ENCODE measurements around the gene KRT83.
A peak's percentile ranks its signal among the peaks of the same experiment; 100 is the strongest.
"Not testable (repeated sequence)": the region's sequence is repeated elsewhere in the genome, so short reads cannot be mapped to it uniquely, and the experiment has no call there.

Gene KRT83

GRCh38 chr12:52311285-52311648 lies 9.9 kb downstream of the KRT83 start:
- DNase-seq (ENCODE audit: low read depth in 4 of 4, low spot score in 1 of 4) = no peak

GRCh38 chr12:52310622-52311284 lies 10.4 kb downstream of the KRT83 start:
- no peak for DNase-seq (ENCODE audit: low read depth in 4 of 4, low spot score in 1 of 4)

- no peak for DNase-seq (ENCODE audit: low read depth in 4 of 4, low spot score in 1 of 4)
These were observed 12.3 kb downstream of the KRT83 start for GRCh38 chr12:52308806-52309425.

- peak in 2 of 4 experiments; percentile 20 to 27 for DNase-seq (ENCODE audit: low read depth in 4 of 4, low spot score in 1 of 4)
These were observed 13.1 kb downstream of the KRT83 start for GRCh38 chr12:52307836-52308805.

- DNase-seq (ENCODE audit: low read depth in 4 of 4, low spot score in 1 of 4) = no peak
These were observed 14.5 kb downstream of the KRT83 start for GRCh38 chr12:52306731-52307130.

GRCh38 chr12:52305921-52306705 lies 15.1 kb downstream of the KRT83 start:
- DNase-seq (ENCODE audit: low read depth in 4 of 4, low spot score in 1 of 4) = no peak

GRCh38 chr12:52304941-52305411 lies 16.2 kb downstream of the KRT83 start:
- DNase-seq (ENCODE audit: low read depth in 4 of 4, low spot score in 1 of 4) = not testable (repeated sequence)

GRCh38 chr12:52302242-52302914 lies 18.8 kb downstream of the KRT83 start:
- not testable (repeated sequence) for DNase-seq (ENCODE audit: low read depth in 4 of 4, low spot score in 1 of 4)

GRCh38 chr12:52301721-52302120 lies 19.5 kb downstream of the KRT83 start:
- DNase-seq (ENCODE audit: low read depth in 4 of 4, low spot score in 1 of 4) = not testable (repeated sequence)

GRCh38 chr12:52300796-52301691 lies 20.2 kb downstream of the KRT83 start:
- DNase-seq (ENCODE audit: low read depth in 4 of 4, low spot score in 1 of 4) = no peak

GRCh38 chr12:52298677-52299190 lies 22.5 kb downstream of the KRT83 start:
- DNase-seq (ENCODE audit: low read depth in 4 of 4, low spot score in 1 of 4) = no peak

GRCh38 chr12:52296572-52297215 lies 24.5 kb downstream of the KRT83 start:
- no peak for DNase-seq (ENCODE audit: low read depth in 4 of 4, low spot score in 1 of 4)

- DNase-seq (ENCODE audit: low read depth in 4 of 4, low spot score in 1 of 4) = no peak
These were observed 25.5 kb downstream of the KRT83 start for GRCh38 chr12:52295663-52296062.

- DNase-seq (ENCODE audit: low read depth in 4 of 4, low spot score in 1 of 4) = no peak
These were observed 26.4 kb downstream of the KRT83 start for GRCh38 chr12:52294803-52295202.

GRCh38 chr12:52293926-52294325 lies 27.3 kb downstream of the KRT83 start:
- DNase-seq (ENCODE audit: low read depth in 4 of 4, low spot score in 1 of 4) = no peak

GRCh38 chr12:52291267-52291935 lies 29.8 kb downstream of the KRT83 start, which contains the start of gene KRT81:
Gene KRT81, minus strand, starts transcription at chr12:52291534. Its CDS starts 69 bp downstream, at chr12:52291465.
- no peak for DNase-seq (ENCODE audit: low read depth in 4 of 4, low spot score in 1 of 4)

GRCh38 chr12:52290483-52291134 lies 30.6 kb downstream of the KRT83 start:
- DNase-seq (ENCODE audit: low read depth in 4 of 4, low spot score in 1 of 4) = not testable (repeated sequence)
